AG09319 (cell line): ENCODE data around the gene SAFB.

Experiments used
- DNase-seq: peaks from one replicate; pipeline ENCODE4 v3.0.0-alpha.2; 2010; ENCODE audit warnings: low read depth; ENCODE audit errors: extremely low read depth
- CTCF ChIP-seq: IDR thresholded peaks from 2 replicates; pipeline ENCODE4 v1.5.1; 2011; ENCODE audit warnings: low read depth, mild to moderate bottlenecking, inconsistent platforms, low read length, moderate library complexity

The SAFB gene

GRCh38 chr19:5679289-5680083 lies 56.6 kb downstream of the SAFB start:
- TF ChIP-seq CTCF: no peak
- no peak for DNase-seq

- no peak for DNase-seq
- TF ChIP-seq CTCF: no peak
Observed at GRCh38 chr19:5680084-5680436, 57.2 kb downstream of the SAFB start.

GRCh38 chr19:5680437-5681368 lies 57.8 kb downstream of the SAFB start, which contains the start of the genes HSD11B1L and MICOS13:
HSD11B1L (plus strand) TSS chr19:5681027; CDS start chr19:5684833, 3,806 bp downstream.
MICOS13 (minus strand) TSS chr19:5680516; CDS start chr19:5680486, 30 bp downstream.
- TF ChIP-seq CTCF: no peak

GRCh38 chr19:5681391-5682106 lies 58.7 kb downstream of the SAFB start:
- TF ChIP-seq CTCF: no peak
- DNase-seq: no peak

More at GRCh38 chr19:5680437-5681368, 57.8 kb downstream of the SAFB start, which contains the start of the genes HSD11B1L and MICOS13:
- peak; percentile 97 for DNase-seq

- no peak for TF ChIP-seq CTCF
- no peak for DNase-seq
Observed at GRCh38 chr19:5682107-5682482, 59.2 kb downstream of the SAFB start.

GRCh38 chr19:5683177-5683886 lies 60.4 kb downstream of the SAFB start:
- TF ChIP-seq CTCF: no peak
- no peak for DNase-seq
